GM18526 (cell line): ENCODE measurements around the gene EHD1.

Experiments used
- POLR2A ChIP-seq: IDR thresholded peaks from 3 replicates; pipeline ENCODE4 v1.6.1; 2011; ENCODE audit not compliant: insufficient read length; ENCODE audit errors: extremely low read depth

EHD1 gene

DNA sequence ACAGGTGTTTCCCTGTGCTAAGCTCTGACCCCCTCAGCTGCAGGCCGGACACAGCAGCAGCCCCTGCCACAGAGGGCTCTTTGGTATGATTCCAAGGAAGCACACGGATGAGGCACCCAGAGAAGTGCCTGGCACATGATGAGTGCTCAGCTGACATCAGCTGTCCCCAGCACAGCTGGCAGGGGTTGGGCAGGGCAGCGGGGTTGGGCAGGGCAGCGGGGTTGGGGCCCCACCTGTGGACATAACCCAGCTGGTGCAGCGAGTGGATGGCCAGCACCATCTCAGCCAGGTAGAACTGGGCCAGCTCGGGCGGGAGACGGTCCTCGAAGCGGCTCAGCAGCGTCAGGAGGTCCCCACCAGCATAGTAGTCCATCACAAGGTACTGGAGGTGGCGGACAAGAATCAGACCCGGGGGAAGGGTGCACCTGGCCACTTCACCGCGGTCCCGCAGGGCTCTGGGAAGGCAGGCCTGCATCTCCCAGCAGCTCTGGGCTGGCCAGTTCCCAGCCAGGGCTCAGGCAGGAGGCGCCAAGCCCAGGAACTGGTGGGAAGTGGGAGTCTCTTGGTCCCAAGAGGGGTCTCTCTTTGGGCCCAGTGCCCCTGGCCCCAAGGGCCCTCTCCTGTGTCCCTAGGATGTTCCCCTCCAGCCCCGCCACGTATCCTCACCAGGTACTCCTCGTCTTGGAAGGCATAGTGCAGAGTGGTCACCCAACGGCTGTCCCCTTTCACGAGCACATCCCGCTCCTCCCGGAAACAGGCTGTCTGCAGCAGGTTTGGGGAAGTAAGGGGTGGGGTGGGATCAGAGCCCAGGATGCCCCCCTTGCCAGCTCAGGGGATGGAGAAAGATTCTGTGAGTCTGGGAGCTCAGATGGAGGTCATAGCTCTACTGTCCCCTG, 38.3 kb downstream of the EHD1 start:
- no peak for TF ChIP-seq POLR2A

GRCh38 chr11:64839335-64839734, 39.1 kb downstream of the EHD1 start:
- no peak for TF ChIP-seq POLR2A

DNA sequence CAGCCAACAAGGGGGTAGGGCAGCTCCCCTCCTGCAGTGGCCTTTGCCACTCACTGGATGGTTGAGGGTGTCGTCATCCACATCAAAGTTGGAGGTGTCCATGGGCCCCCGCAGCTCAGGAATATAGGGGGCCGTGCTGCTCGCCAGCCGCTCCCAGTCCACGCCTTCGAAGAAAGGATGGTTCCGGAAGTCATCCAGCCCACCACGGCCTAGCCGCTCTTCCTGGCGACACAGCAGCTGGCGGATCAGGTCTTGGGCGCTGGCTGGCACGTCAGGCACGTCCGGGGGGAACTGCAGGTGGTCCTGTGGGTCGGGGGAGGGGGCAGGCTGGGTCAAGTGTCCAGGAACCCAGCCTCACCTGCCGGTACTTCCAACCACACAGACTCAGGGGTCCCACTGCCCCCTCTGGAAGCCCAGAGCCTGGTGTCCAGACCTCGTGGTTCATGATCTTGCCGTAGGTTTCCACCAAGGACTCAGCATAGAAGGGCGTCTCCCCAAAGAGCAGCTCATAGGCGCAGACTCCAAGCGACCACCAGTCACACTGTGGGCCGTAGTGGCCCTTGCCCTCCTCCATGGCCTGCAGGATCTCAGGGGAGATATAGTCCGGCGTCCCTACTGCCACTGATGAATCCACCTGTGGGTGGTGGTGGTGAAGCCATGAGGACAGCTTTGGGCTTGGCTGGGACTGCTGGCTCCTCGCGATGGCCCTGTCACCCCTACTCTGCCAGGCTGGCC, 39.7 kb downstream of the EHD1 start:
- TF ChIP-seq POLR2A = no peak

- TF ChIP-seq POLR2A = no peak
These were observed 40.5 kb downstream of the EHD1 start for GRCh38 chr11:64837887-64838351.

DNA sequence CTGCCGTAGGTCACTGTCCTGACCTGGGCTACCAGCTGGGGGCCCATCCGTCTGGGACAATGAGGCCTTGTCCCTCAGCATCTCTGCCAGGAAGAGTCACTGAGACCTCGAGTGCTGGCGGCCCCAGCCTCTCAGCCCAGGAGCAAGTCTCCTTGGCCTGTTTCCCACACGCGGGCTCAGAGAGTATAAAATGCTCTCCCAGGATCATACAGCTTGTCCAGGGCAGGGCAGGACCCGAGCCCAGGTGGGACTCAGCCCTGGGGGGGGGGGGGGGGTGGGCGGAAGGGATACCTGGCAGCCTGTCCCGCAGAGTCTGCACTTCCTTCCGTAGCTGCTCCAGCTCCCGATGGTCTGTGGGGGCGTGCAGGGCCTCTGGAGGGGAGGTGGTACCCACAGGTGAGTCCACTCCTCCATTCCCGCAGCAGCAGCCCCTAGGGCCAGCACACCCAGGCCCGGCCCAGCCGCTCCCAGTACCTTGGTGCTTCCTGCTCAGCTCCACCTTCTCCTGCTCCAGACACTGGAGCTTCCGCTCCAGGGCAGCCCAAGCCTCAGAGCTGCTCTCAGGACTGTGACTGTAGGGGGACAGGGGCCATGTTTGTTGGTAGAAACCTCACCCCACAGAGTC, 41.9 kb downstream of the EHD1 start:
- TF ChIP-seq POLR2A = no peak

DNA sequence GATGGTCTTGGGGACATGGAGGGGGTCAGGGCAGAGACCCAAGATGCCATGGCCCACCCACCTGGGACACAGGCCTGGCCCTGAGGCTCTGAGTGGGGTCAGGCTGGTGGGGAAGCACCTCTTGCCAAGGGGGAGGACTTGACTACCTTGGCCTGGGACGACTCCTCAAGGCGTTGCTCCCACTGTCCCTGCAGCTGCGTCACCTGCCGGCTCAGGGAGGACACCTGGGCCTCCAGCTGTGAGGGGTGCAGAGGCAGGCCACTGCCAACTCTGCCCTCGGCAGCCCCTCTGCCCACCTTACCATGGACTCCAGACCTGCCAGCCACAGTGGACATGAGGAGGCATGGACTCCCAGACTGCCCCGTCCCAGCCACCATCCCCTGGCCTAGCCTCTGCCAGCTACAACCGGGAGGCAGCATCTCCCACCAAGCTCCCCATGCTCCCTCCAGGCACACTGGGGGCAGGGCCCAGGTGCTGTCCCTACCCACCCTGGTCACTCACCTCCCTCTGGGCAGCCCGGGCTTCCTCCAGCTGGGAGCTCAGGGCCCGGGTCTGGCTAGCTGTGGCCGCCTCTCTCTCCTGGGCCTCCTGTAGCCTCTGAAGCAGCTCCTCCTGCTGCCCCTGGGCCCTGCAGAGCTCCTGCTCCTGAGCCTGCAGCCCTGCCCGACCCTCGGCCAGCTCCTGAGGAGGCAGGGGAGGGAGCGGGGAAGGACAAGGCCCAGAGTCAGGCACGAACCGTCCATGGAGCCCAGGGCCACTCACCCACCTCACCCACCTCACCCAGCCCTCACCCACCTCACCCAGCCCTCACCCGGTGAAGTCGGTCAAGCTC, 42.6 kb downstream of the EHD1 start:
- TF ChIP-seq POLR2A = no peak

DNA sequence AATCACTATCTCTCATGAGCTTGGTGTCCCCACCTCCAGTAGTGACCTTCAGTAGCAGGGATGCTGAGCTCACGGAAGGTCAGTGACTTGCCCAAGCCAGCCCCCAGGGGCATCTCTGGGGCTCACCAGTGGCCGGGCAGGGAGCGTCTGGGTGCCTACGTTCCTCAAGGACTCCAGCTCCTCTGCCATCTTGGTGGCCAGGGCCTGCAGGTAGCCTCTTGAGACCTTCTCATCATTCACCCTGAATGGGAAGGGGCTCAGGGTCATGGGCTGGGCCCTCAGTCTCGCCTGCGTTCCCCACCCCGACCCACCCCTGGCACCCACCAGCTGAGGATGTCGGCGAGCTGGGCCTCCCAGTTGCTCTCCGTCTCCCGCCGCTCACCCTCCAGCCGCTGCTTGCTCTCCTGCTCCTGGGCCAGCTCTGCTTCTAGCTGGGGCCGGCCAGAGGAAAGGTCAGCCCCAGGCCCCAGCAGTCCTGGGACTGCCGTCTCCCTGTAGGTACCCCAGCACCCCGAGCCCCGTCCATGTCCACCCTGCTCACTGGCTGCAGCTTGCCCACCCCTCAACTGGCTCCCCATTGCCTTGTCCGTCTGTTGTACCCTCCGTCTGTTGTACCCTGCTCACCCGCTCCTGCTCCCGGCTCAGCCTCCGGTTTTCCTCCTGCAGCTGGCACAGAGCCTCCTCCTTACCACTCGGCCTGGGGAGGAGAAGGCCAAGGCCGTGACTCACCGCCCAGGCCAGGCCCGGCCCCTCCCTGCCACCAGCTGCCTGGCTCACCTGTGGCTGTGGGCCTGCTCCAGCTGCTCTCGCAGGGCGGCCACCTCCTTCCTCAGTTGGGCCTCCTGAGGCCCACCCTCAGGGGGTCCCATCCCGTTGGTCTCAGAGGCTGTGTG, 43.5 kb downstream of the EHD1 start:
- no peak for TF ChIP-seq POLR2A

DNA sequence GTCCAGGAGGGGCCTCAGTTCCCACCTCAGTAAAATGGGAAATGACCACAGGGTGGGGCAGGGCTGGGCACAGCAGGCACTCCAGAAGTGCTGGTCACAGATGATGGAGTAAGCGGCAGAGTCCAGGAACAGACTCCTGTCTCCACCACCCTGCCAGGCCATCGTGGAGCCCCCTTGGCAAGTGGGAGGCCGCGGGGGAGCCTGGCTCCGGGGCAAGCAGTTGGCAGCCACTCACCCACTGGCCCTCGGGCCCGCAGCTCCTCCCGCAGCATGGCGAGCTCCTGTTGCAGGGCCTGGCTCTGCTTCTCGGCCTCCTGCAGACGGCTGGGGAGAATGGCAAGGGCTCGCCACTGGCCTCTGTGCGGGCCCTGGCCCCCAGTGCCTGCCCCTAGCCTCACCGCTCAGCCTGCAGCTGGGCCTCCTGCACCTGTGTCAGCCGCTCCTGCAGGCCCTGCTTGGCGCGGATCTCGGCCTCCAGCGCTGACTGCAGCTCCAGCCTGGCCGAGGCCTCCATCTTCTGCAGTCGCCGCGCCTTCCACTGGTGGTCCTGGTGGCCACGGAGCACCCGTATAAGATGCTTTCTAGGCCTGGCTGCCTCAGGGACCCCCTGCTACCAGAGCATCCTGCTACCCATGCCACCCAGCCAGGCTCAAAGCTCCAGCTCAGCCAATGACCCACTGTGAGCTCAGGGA, 44.2 kb downstream of the EHD1 start:
- TF ChIP-seq POLR2A = no peak

GRCh38 chr11:64833509-64833908, 44.9 kb downstream of the EHD1 start:
- TF ChIP-seq POLR2A = no peak

DNA sequence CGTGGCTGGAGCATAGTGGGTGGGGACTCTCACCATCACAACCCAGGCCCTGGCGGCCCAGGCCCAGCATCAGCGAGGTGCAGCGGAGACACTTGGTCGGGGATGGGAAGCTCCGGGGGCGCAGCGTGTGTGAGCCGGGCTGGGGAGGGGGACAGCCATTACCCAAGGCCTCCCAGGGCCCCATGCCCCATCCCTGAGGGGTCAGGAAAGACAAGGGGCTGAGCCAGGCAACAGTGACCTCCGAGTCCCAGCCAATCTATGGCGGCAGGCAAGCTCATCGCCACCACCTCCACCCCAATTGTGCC, 45.3 kb downstream of the EHD1 start:
- no peak for TF ChIP-seq POLR2A

DNA sequence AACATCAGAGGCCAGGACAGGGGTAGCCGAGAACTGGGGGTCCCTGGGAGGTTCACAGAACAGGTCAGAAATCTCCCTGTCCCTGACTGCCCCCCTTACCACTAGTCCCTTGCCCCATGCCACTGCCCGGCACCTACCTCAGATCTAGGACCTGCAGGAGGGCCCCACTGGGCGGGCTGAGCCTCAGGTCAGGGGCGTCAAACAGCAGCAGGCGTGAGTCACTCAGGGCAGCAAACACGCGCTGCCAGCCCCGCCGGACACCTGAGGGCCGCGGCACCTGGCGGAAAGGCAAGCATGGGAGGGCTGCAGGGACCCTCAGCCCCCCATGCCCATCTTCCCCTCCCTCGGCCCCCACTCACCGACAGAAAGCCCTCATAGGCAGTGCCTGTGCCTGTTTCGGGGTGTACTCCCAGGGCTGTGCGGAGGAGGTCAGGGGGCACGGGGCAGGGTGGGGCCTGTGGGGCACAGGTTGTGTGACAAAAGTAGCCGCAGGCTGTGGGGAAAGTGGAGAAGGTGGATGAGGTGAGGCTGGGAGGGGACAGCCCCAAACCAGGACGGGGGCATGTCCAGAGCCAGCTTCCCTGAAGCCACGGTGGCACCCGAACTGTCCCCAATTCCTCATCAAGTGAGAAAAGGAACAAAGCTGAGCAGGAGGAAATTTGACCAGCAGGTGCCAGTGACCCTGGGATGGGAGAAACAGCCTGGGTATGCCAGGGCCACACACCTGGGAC, 45.8 kb downstream of the EHD1 start:
- no peak for TF ChIP-seq POLR2A

GRCh38 chr11:64831411-64831891, 47.0 kb downstream of the EHD1 start:
- TF ChIP-seq POLR2A = no peak
